ENCODE measurements around the gene OR5K3. TPM values are rescaled to one million over a fixed set of nuclear protein-coding genes. Genes with fewer than 3 reads are reported as not detected.

Gene OR5K3
- total RNA-seq, 1 experiment from 2014 or later: not detected

DNA sequence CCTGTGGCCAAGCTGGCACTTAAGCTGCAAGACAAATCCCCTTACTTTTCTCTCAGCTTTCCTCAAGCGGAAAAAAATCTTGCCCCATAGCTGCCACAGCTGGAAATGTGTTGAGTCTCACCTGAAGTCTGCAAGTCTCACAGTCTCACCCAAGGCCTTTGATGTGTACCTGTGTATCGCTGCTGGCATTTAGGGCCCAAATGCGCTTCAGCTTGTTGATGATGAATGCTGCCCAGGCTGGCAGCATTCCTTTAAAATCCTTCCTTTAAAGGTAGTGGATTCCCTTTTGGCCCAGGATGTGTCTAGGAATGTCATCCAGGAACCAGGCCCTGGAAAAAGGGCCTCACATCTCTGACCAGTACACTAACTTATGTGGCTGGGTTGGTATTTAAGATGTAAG is 29.8 kb upstream of the OR5K3 start:
- Histone ChIP-seq H3K9me3 (ENCODE audit: control insufficient read depth, low read depth, low read length) (no peaks in the 10 kb centered on the region), H4K5ac (ENCODE audit: insufficient read length, low read depth, low read length) (no peak overlapping the region), H4K8ac (replicated peaks; ENCODE audit: insufficient read length, low read depth, low read length) (no peak overlapping the region), H3K18ac (ENCODE audit: insufficient read length, low read depth, low read length) (no peak overlapping the region), H2BK120ac (ENCODE audit: low read depth, low read length, poor library complexity, severe bottlenecking) (no peak overlapping the region), H3K27me3 (ENCODE audit: insufficient read depth, low read length) (no peaks in the 10 kb centered on the region), H2AK5ac (ENCODE audit: insufficient read length, low read length) (no peak overlapping the region), H2BK12ac (ENCODE audit: insufficient read length, low read depth, low read length) (no peak overlapping the region), H3K4ac (ENCODE audit: low read depth, low read length) (no peak overlapping the region), H2BK5ac (ENCODE audit: insufficient read length, low read length) (no peak overlapping the region), H2BK15ac (ENCODE audit: low read depth, low read length) (no peak overlapping the region), H3K79me2 (ENCODE audit: insufficient read depth, low read length) (no peaks in the 10 kb centered on the region), H2BK20ac (ENCODE audit: low read depth, low read length, poor library complexity, severe bottlenecking) (no peak overlapping the region), H3K4me1 (ENCODE audit: insufficient read depth, low read length) (no peaks in the 10 kb centered on the region), H3T11ph (ENCODE audit: low read length) (no peak overlapping the region), H3K56ac (ENCODE audit: insufficient read length, low read depth, low read length) (no peak overlapping the region), H3K23ac (ENCODE audit: insufficient read length, low read depth, low read length) (no peak overlapping the region), H3K9ac (ENCODE audit: extremely low read depth, insufficient read length, low read length) (no peak overlapping the region), H3K79me1 (ENCODE audit: insufficient read depth, low read depth, low read length, poor library complexity, severe bottlenecking) (no peaks in the 10 kb centered on the region), H3K27ac (ENCODE audit: insufficient read length, low read depth, low read length) (no peak overlapping the region), H3K14ac (ENCODE audit: insufficient read depth, low read length) (no peak overlapping the region), H3K23me2 (ENCODE audit: insufficient read length, low read depth, low read length, poor library complexity, severe bottlenecking) (no peaks in the 10 kb centered on the region), H4K20me1 (ENCODE audit: control insufficient read depth, insufficient read depth, insufficient read length) (no peaks in the 10 kb centered on the region), H3K4me2 (ENCODE audit: insufficient read depth, insufficient read length, low read length) (no peak overlapping the region), H2AFZ (ENCODE audit: low read length) (no peak overlapping the region), H4K91ac (ENCODE audit: insufficient read length, low read depth, low read length) (no peak overlapping the region)
- no peak for DNase-seq
- TF ChIP-seq, protein P1, sequence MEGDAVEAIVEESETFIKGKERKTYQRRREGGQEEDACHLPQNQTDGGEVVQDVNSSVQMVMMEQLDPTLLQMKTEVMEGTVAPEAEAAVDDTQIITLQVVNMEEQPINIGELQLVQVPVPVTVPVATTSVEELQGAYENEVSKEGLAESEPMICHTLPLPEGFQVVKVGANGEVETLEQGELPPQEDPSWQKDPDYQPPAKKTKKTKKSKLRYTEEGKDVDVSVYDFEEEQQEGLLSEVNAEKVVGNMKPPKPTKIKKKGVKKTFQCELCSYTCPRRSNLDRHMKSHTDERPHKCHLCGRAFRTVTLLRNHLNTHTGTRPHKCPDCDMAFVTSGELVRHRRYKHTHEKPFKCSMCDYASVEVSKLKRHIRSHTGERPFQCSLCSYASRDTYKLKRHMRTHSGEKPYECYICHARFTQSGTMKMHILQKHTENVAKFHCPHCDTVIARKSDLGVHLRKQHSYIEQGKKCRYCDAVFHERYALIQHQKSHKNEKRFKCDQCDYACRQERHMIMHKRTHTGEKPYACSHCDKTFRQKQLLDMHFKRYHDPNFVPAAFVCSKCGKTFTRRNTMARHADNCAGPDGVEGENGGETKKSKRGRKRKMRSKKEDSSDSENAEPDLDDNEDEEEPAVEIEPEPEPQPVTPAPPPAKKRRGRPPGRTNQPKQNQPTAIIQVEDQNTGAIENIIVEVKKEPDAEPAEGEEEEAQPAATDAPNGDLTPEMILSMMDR (conservative IDR thresholded peaks at IDR 0.05): no peak
- no CpG with 5 or more reads among the region's 3 CpGs for WGBS (ENCODE audit: extremely low coverage, insufficient read length, low lambda C conversion rate)
- Mint-ChIP-seq H3K27me3 (ENCODE audit: low read depth) (no peaks in the 10 kb centered on the region), H3K4me1 (no peaks in the 10 kb centered on the region), H3K4me3 (no peak overlapping the region), H3K27ac (peak overlapping the region in 1 of 3 experiments; percentile 53; a peak in 2 of 7 replicates), H3K9me3 (peaks cover 4 to 10% of the 10 kb centered on the region in 2 experiments; a peak in 4 of 5 replicates), H3K36me3 (ENCODE audit: insufficient read depth in 1 of 3, low read depth in 3 of 3) (peaks cover 2 to 17% (median 3%) of the 10 kb centered on the region in 3 experiments; a peak in 5 of 7 replicates)
